ENCODE measurements around the gene KSR1.
"Not testable (repeated sequence)": the region's sequence is repeated elsewhere in the genome, so short reads cannot be mapped to it uniquely, and the experiment has no call there.

The KSR1 gene

DNA sequence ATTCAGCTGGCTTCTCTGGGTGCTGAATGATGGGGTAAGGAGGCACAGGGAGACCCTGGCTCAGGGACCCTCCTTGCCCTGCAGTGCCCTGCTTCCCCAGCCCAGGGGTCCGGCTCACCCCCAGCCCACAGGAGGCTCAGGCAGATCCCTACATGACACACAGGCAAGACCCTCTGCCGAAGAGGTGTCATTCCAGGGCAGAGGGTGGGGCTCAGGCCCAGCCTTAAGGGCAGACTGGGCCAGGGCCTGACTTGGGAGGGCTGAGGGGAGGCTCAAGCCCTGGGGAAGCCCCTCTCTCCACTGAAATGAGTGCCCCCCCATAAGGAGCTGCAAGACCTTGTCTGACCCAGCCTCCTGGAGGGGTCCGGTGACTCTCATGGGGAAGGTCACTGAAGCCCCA, 30.3 kb upstream of the KSR1 start:
- H3K27ac ChIP-seq = no peak overlapping the region
- no peak for DNase-seq (ENCODE audit: low read depth, low spot score)

DNA sequence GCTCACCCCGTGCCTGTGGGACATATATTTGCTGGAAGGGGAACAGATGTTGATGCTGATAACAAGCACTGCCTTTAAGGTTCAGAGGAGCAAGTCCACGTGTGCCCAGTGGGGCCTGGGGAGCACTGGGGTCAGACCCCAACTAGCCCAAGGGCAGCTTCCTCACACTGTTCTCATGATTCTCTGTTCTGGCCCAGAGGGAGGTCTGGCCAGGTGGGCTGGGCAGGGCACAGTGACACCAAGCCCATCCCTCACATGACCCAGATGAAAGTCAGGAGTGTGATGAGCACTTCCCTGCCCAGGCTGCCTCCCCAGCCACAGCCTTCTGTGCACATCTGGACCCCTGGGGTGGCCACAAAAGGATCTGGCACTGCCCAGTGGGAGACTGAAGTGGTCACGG, 29.8 kb upstream of the KSR1 start:
- DNase-seq (ENCODE audit: low read depth, low spot score) = not testable (repeated sequence)

DNA sequence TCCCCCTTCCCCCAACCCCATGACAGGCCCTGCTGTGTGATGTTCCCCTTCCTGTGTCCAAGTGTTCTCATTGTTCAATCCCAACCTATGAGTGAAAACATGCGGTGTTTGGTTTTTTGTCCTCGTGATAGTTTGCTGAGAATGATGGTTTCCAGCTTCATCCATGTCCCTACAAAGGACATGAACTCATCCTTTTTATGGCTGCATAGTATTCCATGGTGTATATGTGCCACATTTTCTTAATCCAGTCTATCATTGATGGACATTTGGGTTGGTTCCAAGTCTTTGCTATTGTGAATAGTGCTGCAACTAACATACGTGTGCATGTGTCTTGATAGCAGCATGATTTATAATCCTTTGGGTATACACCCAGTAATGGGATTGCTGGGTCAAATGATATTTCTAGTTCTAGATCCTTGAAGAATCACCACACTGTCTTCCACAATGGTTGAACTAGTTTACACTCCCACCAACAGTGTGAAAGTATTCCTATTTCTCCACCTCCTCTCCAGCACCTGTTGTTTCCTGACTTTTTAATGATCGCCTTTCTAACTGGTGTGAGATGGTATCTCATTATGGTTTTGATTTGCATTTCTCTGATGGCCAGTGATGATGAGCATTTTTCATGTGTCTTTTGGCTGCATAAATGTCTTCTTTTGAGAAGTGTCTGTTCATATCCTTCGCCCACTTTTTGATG, 28.9 kb upstream of the KSR1 start:
- H3K27ac ChIP-seq; DNase-seq (ENCODE audit: low read depth, low spot score): not testable (repeated sequence)

More for the DNA sequence above, 29.8 kb upstream of the KSR1 start:
- H3K27ac ChIP-seq = not testable (repeated sequence)

DNA sequence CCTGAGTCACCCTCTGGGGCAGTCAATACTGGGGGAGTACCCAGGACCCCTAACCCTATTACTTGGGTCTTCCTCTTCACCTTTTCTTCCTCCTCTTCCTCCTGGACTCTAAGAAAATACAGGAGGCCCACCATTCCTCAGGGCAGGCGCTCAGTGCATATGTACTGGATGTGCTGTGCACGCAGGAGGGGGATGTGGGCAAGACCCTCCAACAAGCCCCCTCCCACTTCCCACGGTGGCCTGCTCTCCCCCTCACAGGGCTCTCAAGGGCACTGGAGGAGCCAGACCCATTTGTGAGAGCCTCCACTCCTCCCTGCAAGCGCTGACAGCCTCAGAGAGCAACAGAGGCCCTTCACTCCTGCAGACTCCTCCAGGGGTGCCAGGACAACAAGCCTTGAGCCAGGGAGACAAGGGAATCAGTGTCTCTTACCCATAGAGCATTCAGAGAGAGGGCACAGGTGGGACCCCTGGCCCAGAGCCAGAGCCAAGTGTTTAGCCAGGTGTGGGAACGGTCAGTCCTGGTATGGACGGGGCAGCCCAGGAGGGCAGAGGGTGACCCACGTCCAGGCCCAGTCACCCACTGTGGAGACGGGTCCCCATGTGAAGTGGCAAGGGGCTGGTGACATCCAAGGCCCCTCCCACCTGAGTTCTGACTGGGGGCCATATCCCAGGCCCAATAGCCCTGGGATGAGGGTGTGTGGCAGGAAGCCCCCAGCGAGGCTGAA, 27.3 kb upstream of the KSR1 start:
- H3K27ac ChIP-seq = no peak overlapping the region
- DNase-seq (ENCODE audit: low read depth, low spot score) = no peak

DNA sequence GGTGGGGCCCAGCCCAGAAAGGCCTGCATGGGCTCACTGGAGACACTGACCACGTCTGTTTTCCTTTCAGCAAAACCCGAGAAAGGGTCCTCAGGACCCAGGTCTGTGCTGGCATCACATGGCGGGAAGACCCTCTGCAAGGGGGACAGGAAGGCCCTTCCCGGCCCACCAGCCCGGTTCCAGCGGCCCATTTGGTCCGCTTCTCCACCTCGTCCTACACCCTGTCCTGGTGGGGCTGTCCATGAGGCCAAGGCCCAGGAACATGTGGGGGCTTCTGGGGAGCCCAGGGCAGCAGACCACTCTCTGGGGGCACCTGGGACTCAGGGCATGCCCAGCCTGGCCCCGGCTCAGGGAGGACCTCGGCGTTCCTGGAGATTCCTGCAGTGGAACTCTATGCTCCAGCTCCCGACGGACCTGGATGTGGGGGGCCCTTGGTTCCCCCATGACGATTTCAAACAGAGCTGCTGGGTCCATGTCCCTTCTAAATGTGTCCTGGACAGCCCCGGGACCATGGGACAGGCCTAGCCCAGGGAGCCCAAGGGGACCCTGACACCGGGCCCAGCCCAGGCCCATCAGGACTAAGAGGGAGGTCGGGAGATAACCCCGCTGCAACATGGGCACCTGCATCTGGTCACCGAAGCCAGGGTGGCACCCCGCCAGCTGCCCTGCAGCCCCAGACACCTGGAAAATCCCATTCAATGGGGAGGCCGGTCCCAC, 26.4 kb upstream of the KSR1 start:
- H3K27ac ChIP-seq = no peak overlapping the region
- DNase-seq (ENCODE audit: low read depth, low spot score) = no peak

DNA sequence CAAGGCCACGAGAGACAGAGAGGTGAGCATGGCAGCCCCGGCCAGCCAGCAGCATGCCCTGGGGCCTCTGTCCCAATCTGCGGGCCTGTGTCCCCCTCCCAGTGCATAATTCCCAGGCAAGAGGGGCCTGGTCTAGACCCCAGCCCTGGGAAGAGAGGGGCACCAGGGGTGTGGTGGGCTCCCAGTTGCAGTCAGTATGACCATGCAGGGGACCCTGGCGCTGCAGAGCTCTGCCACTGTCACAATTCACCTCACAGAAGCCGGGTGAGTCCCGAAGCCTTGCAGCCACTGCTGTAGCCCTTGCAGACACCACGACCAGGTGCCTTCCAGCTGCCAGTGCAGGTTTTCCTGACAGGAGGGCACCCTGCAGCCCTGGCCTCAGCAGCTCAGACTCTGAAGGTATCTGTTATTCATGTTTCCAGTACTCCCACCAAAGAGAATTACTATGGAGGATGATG, 25.8 kb upstream of the KSR1 start:
- DNase-seq (ENCODE audit: low read depth, low spot score) = no peak
- H3K27ac ChIP-seq = no peak overlapping the region

DNA sequence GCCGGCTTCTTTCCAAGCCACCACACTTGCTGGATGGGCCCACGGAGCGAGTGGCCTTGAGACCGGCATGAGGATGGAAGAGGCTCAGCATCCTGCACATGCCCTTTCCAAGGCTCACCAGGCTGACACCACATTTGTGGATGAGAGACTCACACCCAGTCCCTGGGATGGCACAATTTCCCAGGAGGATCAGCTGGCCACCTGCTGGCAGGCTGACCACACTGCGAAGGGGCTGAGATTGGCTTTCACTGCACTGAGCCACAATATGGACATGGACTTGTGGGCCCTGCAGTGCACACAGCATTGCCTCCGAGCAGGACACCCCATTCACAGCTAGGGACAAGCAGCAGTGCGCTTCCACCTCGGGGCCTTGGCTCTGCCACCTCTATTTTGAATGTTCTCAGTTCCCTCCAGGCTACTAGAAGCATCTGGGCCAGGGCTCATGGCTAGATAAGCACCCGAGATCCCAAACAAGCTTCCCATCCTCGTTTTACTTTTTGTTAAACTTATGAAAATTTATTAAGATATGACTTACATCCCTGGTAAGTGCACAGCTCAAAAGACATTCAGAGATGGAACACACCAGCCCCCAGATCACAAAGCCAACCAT, 25.3 kb upstream of the KSR1 start:
- DNase-seq (ENCODE audit: low read depth, low spot score) = no peak

DNA sequence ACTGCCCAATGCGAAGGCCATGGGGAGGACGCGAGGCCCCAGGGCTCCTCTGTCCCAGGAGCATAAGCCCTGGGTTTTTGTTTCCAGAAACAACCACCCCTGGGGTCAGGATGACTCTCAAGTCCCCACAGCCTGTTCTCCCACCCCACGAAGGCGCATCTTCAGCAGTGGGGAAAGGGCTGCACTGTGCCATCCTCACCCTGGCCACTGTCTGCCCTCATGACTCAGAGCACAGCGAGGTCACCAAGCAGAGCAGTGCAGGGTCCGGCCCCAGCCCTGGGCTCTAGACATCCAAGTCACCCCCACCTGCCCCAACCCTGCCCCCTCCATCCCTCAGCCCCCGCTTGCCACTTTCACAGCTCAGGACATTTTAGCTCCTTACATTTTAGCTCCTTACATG, 22.7 kb upstream of the KSR1 start:
- DNase-seq (ENCODE audit: low read depth, low spot score) = no peak
- H3K27ac ChIP-seq = no peak overlapping the region

More for the DNA sequence above, 25.3 kb upstream of the KSR1 start:
- H3K27ac ChIP-seq = no peak overlapping the region

DNA sequence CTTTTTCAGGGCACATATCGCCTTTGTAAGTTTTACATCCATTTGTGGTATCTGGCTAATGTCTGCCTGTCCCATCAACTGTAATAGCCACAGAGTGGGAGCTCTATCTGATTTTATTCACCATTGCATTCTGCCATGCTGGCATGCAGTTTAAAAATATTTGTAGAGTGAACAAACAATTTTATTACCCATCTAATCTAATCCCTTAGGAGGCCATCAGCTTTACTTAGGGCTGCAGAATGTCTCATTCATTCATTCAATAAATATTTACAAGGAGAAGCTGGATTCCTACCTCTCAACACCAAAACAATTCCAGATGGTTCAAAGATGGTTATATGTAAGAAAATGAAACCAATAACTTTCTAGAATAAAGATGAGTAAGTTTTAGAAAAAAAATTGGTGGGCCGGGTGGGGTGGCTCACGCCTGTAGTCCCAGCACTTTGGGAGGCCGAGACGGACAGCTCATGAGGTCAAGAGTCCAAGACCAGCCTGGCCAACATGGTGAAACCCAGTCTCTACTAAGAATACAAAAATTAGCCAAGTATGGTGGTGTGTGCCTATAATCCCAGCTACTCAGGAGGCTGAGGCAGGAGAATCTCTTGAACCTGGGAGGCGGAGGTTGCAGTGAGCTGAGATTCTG, 20.7 kb upstream of the KSR1 start:
- H3K27ac ChIP-seq; DNase-seq (ENCODE audit: low read depth, low spot score): not testable (repeated sequence)

DNA sequence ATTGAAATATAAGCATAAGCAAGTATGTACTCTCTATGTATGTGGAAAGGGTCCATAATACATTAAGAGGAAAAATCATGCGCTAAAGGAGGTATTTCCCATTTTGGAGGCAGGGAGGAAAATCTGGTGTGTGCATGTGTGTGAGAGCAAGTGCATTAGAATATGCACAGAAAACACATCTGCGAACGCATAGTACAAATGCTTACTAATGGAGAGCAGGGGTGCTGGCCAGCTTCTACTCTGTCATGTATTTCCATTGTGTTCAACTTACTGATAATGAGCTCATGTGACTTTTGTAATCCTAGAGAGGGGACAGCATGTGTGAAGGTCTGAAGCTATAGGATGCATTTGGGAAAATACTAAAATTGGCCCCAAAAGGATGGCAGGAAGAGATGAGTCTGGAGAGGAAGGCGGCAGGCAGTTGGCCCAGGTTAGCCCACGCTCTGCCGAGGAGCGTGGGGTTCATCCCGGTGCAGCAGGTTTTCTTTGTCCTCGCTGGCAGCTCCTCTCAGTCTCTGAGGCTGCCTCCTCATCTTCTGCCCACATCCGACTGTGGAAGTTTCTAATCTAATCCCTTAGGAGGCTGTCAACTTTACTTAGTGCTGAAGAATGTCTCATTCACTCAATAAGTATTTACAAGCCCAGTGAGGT, 17.8 kb upstream of the KSR1 start:
- DNase-seq (ENCODE audit: low read depth, low spot score) = no peak
- H3K27ac ChIP-seq = no peak overlapping the region

DNA sequence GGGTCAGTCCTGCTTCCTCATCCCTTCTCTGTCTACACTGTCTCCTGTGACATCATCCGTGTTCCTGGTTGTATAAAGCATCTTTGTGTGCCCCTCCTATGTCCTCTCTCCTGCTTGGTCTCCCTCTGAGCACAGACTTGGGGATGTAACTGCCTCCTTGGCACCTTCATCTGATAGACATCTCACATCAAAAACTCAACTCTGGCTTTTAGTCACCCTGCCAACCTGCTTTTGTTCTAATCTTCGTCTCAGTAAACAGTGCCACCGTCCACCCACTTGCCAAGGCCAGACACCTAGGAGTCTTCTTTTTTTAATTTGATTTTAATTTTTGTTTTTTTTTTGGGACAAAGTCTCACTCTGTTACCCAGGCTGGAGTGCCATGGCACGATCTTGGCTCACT, 16.9 kb upstream of the KSR1 start:
- no peak overlapping the region for H3K27ac ChIP-seq
- no peak for DNase-seq (ENCODE audit: low read depth, low spot score)

DNA sequence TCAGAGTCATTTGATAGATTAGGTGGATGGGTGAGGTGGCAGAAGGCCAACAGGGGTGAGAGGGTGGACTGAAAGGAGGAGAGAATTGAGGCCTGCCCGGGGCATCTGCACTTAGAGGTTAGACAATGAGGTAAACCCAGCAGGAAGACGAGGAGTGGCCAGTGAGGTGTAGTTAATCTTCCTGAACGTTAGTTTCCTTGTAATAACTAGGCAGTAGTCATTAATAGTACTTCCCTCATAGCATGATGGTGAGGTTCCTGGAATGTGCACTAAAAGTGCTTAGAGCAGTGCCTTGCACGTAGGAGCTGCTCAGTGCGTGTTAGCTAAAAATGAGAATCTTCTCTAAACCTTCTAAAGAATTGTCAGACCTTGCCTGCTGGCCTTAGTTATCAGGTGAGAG, 13.5 kb upstream of the KSR1 start:
- no peak overlapping the region for H3K27ac ChIP-seq
- no peak for DNase-seq (ENCODE audit: low read depth, low spot score)

DNA sequence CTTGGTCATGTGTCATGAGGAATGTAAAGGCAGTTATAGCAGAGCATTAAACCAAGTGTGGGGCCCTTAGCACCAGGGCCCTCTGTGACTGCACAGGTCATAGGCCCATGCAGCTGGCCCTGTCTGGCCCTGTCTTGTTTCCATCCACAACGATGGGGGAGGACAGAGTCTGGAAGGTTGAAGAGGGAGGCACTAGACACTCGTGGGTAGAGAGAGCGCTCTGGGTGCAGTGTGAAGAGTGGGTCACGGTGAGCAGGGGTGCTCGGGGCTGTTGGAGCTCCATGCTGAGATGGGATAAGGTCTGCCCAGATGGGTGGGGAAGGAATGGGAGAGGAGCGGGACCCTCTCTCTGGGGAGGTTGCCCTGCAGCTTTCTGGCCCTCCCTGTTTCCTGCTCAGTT, 12.8 kb upstream of the KSR1 start:
- no peak overlapping the region for H3K27ac ChIP-seq
- no peak for DNase-seq (ENCODE audit: low read depth, low spot score)

DNA sequence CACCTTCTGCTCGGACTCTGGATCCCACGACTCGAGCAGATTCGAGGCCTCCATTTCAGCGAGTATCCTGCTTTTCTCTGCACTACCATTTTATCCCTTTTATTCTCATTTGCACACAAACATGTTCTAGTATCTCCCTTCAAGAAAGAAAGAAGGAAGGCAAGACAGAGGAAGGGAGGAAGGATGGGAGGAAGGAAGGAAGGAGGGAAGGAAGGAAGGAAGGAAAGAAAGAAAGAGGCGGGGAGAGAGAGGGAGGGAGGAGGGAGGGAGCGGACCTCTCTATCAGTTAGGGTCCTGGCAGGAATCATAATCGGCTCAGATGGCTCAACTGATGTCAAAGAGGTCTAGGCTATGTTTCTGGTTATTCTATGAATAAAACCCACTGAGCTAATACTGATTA, 10.3 kb upstream of the KSR1 start:
- DNase-seq (ENCODE audit: low read depth, low spot score) = no peak
- no peak overlapping the region for H3K27ac ChIP-seq

DNA sequence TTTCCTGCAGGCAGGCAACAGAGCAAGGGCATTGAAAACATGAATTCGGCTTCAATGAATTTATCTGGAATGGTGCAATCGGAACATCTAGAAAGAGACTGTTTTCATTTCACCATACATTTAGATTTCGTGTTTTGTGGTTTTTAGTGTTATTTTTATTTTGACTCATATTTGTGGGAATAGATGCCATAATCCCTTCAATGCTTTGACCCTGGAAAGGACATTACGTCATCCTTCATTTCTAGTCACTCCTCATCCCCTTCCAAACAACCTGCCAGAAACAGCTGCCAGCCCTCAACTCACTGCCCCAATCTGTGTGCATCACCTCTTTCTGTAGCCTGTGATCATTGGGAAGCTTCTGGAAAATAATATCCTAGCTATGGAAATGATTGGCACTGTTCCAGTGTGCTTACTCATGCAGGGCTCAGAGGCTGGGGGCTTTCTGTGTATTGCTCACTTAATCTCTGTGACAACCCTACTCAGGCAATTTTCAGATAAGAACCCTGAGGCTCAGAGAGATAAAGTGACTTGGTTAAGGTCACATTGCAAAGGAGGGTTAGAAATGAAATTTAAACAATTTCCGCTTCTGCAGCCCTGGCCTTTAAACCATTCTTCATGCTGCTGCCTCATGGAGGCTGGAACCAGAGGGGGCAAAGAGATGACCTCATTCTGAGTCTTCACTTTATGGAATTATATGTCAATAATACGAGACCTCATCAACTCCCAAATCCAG, 9.5 kb upstream of the KSR1 start:
- DNase-seq (ENCODE audit: low read depth, low spot score) = no peak
- no peak overlapping the region for H3K27ac ChIP-seq

DNA sequence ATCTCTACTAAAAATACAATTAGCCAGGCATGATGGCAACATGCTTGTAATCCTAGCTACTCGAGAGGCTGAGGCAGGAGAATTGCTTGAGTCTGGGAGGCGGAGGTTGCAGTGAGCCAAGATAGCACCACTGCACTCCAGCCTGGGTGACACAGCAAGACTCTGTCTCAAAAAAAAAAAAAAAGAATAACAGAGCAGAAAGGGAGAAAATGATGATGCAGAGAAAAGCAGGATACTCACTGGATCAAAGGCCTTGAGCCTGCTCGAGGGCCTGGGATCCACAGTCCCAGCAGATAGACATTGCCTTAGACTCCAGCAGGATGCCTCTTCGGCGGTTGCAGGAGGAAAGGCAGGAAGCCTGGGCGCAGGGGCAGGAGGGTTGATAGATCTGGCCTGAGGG, 7.7 kb upstream of the KSR1 start:
- not testable (repeated sequence) for DNase-seq (ENCODE audit: low read depth, low spot score); H3K27ac ChIP-seq

DNA sequence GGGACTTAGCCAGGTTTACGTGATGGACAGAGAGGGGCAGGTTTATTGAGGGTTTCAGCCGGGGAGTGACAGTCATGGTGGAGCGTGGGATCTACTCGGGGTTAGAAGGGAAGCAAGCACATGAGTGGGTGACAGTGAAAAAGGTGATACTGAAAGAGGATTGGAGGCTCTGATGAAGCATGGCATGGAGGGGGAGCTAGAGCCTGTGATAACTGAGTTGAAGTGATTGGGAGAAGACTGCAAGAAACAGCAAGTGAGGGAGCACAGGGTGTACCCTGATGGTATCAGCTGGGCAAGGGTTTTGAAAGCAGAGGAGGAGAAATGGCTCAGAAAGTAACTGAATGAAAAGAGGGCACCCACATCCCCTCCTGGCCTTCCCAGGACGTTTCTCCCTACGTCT, 6.7 kb upstream of the KSR1 start:
- no peak for DNase-seq (ENCODE audit: low read depth, low spot score)
- H3K27ac ChIP-seq = no peak overlapping the region

DNA sequence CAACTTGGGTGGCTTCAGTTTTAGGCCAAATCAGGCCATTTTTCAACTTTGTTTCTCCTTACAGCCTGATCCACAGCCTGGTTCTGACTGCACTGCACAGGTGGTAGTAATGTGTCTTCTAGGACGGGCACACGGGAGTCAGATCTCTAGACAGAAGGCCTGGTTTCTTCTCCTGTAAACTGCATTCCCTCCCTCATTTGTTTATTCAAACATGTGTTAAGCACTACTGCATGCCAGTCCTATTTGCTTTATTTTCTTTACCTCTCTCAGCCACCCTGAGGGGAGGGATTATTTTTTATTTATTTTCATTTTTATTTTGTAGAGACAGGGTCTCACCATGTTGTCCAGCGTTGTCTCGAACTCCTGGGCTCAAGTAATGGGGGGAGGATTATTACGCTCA, 6.3 kb upstream of the KSR1 start:
- no peak overlapping the region for H3K27ac ChIP-seq
- DNase-seq (ENCODE audit: low read depth, low spot score) = no peak

DNA sequence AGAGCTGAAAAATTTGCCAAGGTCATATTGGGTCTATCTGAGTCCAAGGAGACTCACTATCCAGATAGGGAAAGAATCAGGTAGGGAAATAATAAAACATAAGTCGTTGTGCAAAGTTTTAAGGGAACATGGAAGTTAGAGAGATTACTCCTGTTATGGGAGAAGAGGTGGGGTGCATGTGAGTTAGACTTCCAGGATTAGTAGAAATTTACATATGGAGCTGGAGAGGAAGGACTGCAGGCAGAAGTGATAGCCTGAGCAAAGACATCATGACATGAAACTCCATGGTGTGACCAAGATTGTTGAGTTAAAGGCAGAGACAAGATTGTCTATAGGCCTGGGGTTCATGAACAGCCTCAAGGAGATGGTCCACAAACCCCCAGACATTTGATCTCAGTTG, 5.8 kb upstream of the KSR1 start:
- H3K27ac ChIP-seq = no peak overlapping the region
- DNase-seq (ENCODE audit: low read depth, low spot score) = no peak

All from epithelial cell of prostate (primary cell).